OCI-LY7 (cell line): ENCODE measurements around the gene CPOX. TPM values are rescaled to one million over a fixed set of nuclear protein-coding genes. Genes with fewer than 3 reads are reported as not detected.
A peak's percentile ranks its signal among the peaks of the same experiment; 100 is the strongest.

Source experiments
- BruUV-seq: library from RNA; stranded (reverse); fragments of 400-500 nt; replicated peaks from 2 replicates; lab custom pipeline; 2021; lab: Mats Ljungman, UMichigan
- CTCF ChIA-PET: fragments of 300-600 bp; sonication (Branson Sonifier 250); formaldehyde crosslinking; loops from one replicate; lab custom pipeline; 2022; ENCODE audit warnings: antibody characterized with exemption; ENCODE audit not compliant: unreplicated experiment; lab: Charles Lee
- POLR2A ChIA-PET: fragments of 300-600 bp; sonication (Branson Sonifier 250); formaldehyde crosslinking; loops from one replicate; lab custom pipeline; 2022; ENCODE audit warnings: antibody characterized with exemption; lab: Charles Lee
- DNase-seq: peaks from one replicate; pipeline ENCODE4 v3.0.0-alpha.2; 2015; ENCODE audit warnings: low spot score
- H2AFZ ChIP-seq: fragments of 200-600 bp; sonication (generic), shearing (Covaris generic); 2 replicates; pipeline ENCODE4 v1.6.1; 2014; ENCODE audit warnings: mild to moderate bottlenecking, antibody characterized with exemption, low read length, moderate library complexity
- H3K27ac ChIP-seq: fragments of 200-600 bp; sonication (generic); 2 replicates; pipeline ENCODE4 v1.5.1; 2014; ENCODE audit warnings: mixed run types, low read depth, mild to moderate bottlenecking, moderate library complexity, low read length, inconsistent platforms; ENCODE audit not compliant: poor library complexity, severe bottlenecking
- H3K36me3 ChIP-seq: fragments of 200-600 bp; sonication (generic); 2 replicates; pipeline ENCODE4 v1.6.1; 2014; ENCODE audit warnings: mild to moderate bottlenecking, antibody characterized with exemption, low read length, moderate library complexity, mixed read lengths; ENCODE audit not compliant: insufficient read depth
- H3K4me1 ChIP-seq: fragments of 200-600 bp; sonication (generic); 2 replicates; pipeline ENCODE4 v1.5.1; 2014; ENCODE audit warnings: mild to moderate bottlenecking, low read length; ENCODE audit not compliant: insufficient read depth, poor library complexity, severe bottlenecking
- H3K4me2 ChIP-seq: fragments of 200-600 bp; sonication (generic); 2 replicates; pipeline ENCODE4 v1.6.1; 2014; ENCODE audit warnings: mild to moderate bottlenecking, low read length
- H3K4me3 ChIP-seq: fragments of 200-600 bp; sonication (generic); 2 replicates; pipeline ENCODE4 v1.5.1; 2014; ENCODE audit warnings: mild to moderate bottlenecking, low read depth, low read length; ENCODE audit not compliant: poor library complexity, severe bottlenecking
- H3K79me2 ChIP-seq: fragments of 200-600 bp; sonication (generic); 2 replicates; pipeline ENCODE4 v1.6.1; 2016; ENCODE audit warnings: low read depth, mild to moderate bottlenecking, low read length, moderate library complexity, mixed read lengths; ENCODE audit not compliant: insufficient read depth
- H3K9me2 ChIP-seq: fragments of 200-600 bp; sonication (generic); 2 replicates; pipeline ENCODE4 v1.6.1; 2016; ENCODE audit warnings: mild to moderate bottlenecking, low read length, mixed read lengths; ENCODE audit not compliant: insufficient read depth
- H3K9me3 ChIP-seq: fragments of 200-600 bp; sonication (generic); 2 replicates; pipeline ENCODE4 v1.6.1; 2014; ENCODE audit warnings: mild to moderate bottlenecking, mixed run types, low read length, mixed read lengths
- H4K20me1 ChIP-seq: fragments of 200-600 bp; sonication (generic); 2 replicates; pipeline ENCODE4 v1.6.1; 2014; ENCODE audit warnings: mild to moderate bottlenecking, antibody characterized with exemption, low read length, moderate library complexity, mixed read lengths; ENCODE audit not compliant: insufficient read depth
- EZH2phosphoT487 ChIP-seq: fragments of 200-600 bp; sonication (generic); IDR thresholded peaks from 2 replicates; pipeline ENCODE4 v1.6.1; 2018; ENCODE audit warnings: low read depth, borderline replicate concordance, mild to moderate bottlenecking, mixed run types, antibody characterized with exemption, low read length, moderate library complexity, mixed read lengths
- intact Hi-C: fragments of 100-400 bp; cut with micrococcal nuclease; formaldehyde crosslinking; loops from one replicate; pipeline ENCODE4 v1.10.0; 2022; ENCODE audit not compliant: unreplicated experiment
- total RNA-seq, 2 experiments: library from RNA; depleted of rRNA in 1 of 2; stranded (reverse); fragments of >200 nt in 1 of 2; shearing (Covaris generic) in 1 of 2; gene quantifications; 2 replicates each; pipeline ENCODE4 v1.2.3, GENCODE V29; 2014 to 2022
- TF ChIP-seq, protein P1 (sequence below): fragments of 200-600 bp; sonication (generic); conservative IDR thresholded peaks from 2 replicates; pipeline ENCODE4 v1.5.1; 2014; ENCODE audit warnings: mild to moderate bottlenecking, antibody characterized with exemption, low read length, moderate library complexity, mixed read lengths

The CPOX gene
- total RNA-seq, 2 experiments from 2014 or later = 10.1 to 14.7 TPM

DNA sequence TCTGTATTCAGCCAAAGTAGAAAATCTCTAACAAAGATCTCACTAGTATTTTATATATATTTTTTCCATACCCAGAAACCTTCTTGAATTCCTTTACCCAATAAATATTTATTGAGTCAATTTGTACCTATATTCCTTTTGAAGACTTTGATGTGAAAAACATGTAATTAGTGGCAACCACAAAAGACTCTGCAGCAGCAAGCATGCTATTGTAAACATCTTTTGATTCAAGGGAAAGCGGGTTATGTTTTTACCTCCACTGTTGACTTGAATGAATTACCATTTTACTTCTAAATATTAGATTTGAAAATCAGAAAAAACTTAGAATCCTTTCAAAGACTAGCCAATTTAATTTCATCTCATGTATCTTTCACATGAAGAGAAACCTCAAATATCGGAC is 59.2 kb downstream of the CPOX start:
- H4K20me1 ChIP-seq = no peaks in the 10 kb centered on the region
- no peaks in the 10 kb centered on the region for H3K9me3 ChIP-seq
- CTCF ChIA-PET = no interaction called here
- intact Hi-C loops = no loop called here
- no peaks in the 10 kb centered on the region for H3K36me3 ChIP-seq
- no peaks in the 10 kb centered on the region for H3K9me2 ChIP-seq
- peak overlapping the region; percentile 73 for H3K4me3 ChIP-seq
- H2AFZ ChIP-seq = no peak overlapping the region
- H3K27ac ChIP-seq = peak overlapping the region; percentile 77
- no peak for TF ChIP-seq EZH2phosphoT487
- H3K4me1 ChIP-seq = peaks cover 59% of the 10 kb centered on the region
- no peak for DNase-seq
- POLR2A ChIA-PET = interaction anchor here (0.9 to 8.0 kb wide), 5 partner anchors 11 to 38 kb away, joined by 3 to 296 read pairs (median 4); partner anchors contain the start of gene CLDND1
- BruUV-seq = no TSS peak
- peak overlapping the region; percentile 78 for H3K4me2 ChIP-seq
- H3K79me2 ChIP-seq = peaks cover 72% of the 10 kb centered on the region

DNA sequence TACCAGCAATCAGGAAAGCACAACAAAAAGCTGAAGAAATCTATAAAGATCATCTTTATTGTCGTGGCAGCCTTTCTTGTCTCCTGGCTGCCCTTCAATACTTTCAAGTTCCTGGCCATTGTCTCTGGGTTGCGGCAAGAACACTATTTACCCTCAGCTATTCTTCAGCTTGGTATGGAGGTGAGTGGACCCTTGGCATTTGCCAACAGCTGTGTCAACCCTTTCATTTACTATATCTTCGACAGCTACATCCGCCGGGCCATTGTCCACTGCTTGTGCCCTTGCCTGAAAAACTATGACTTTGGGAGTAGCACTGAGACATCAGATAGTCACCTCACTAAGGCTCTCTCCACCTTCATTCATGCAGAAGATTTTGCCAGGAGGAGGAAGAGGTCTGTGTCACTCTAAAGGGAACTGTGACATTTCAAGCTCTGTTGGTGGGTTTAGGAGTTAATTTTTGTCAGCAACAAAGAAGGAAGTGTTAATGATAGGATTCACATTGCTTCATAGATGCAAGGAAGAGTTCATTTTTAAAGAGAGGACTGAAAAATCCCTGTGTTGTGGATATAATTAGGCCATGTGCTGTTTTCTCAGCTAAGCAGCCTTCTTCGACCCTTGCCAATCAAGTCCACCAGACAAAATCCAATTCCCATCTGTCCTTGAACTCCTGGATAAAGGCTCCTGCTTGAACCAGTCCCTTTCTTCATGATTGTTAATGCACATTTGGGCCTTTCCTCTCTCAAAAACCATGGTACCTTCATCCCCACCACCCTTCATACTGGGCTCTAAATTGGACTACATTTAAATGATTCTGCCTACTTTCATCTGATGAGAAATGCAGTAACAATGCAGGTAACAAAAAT is 60.5 kb downstream of the CPOX start:
- no peaks in the 10 kb centered on the region for H4K20me1 ChIP-seq
- BruUV-seq = TSS peak; percentile 65
- intact Hi-C loops = no loop called here
- H3K79me2 ChIP-seq = peaks cover 62% of the 10 kb centered on the region
- peak overlapping the region; percentile 73 for H3K4me3 ChIP-seq
- H3K9me2 ChIP-seq = no peaks in the 10 kb centered on the region
- H3K27ac ChIP-seq = peak overlapping the region; percentile 77
- H3K9me3 ChIP-seq = no peaks in the 10 kb centered on the region
- ChIA-PET CTCF (interaction anchor here (0.6 to 1.4 kb wide), 4 partner anchors 8 to 493 kb away, joined by 3 to 7 read pairs (median 4); partner anchors contain the start of gene CLDND1), POLR2A (interaction anchor here (0.6 to 8.0 kb wide), 11 partner anchors 8 to 1801 kb away, joined by 3 to 296 read pairs (median 5); partner anchors contain the start of gene CLDND1)
- H2AFZ ChIP-seq = peak overlapping the region; percentile 80; the same call in 1 of the 2 replicates
- peak overlapping the region; percentile 78 for H3K4me2 ChIP-seq
- no peaks in the 10 kb centered on the region for H3K36me3 ChIP-seq
- peaks cover 55% of the 10 kb centered on the region for H3K4me1 ChIP-seq
- TF ChIP-seq, protein P1, sequence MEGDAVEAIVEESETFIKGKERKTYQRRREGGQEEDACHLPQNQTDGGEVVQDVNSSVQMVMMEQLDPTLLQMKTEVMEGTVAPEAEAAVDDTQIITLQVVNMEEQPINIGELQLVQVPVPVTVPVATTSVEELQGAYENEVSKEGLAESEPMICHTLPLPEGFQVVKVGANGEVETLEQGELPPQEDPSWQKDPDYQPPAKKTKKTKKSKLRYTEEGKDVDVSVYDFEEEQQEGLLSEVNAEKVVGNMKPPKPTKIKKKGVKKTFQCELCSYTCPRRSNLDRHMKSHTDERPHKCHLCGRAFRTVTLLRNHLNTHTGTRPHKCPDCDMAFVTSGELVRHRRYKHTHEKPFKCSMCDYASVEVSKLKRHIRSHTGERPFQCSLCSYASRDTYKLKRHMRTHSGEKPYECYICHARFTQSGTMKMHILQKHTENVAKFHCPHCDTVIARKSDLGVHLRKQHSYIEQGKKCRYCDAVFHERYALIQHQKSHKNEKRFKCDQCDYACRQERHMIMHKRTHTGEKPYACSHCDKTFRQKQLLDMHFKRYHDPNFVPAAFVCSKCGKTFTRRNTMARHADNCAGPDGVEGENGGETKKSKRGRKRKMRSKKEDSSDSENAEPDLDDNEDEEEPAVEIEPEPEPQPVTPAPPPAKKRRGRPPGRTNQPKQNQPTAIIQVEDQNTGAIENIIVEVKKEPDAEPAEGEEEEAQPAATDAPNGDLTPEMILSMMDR = no peak
- TF ChIP-seq EZH2phosphoT487 = no peak
- DNase-seq = peak; percentile 35

DNA sequence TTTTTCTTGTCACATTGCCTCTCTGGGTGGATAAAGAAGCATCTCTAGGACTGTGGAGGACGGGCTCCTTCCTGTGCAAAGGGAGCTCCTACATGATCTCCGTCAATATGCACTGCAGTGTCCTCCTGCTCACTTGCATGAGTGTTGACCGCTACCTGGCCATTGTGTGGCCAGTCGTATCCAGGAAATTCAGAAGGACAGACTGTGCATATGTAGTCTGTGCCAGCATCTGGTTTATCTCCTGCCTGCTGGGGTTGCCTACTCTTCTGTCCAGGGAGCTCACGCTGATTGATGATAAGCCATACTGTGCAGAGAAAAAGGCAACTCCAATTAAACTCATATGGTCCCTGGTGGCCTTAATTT is 61.2 kb downstream of the CPOX start:
- peak overlapping the region; percentile 78 for H3K4me2 ChIP-seq
- peaks cover 57% of the 10 kb centered on the region for H3K79me2 ChIP-seq
- peak; percentile 22 for DNase-seq
- H3K4me1 ChIP-seq = peaks cover 50% of the 10 kb centered on the region
- ChIA-PET POLR2A (interaction anchor here (0.6 to 8.0 kb wide), 9 partner anchors 9 to 1802 kb away, joined by 3 to 296 read pairs (median 6); partner anchors contain the start of gene CLDND1), CTCF (interaction anchor here (1.3 to 1.4 kb wide), 2 partner anchors 9 to 10 kb away, joined by 5 to 7 read pairs; partner anchors contain the start of gene CLDND1)
- no peaks in the 10 kb centered on the region for H3K9me3 ChIP-seq
- H2AFZ ChIP-seq = peak overlapping the region; percentile 80
- no peaks in the 10 kb centered on the region for H3K9me2 ChIP-seq
- TF ChIP-seq, protein P1 = no peak
- TF ChIP-seq EZH2phosphoT487 = no peak
- no peaks in the 10 kb centered on the region for H3K36me3 ChIP-seq
- H4K20me1 ChIP-seq = no peaks in the 10 kb centered on the region
- intact Hi-C loops = no loop called here
- peak overlapping the region; percentile 77 for H3K27ac ChIP-seq
- no TSS peak for BruUV-seq
- H3K4me3 ChIP-seq = peak overlapping the region; percentile 73
